Endothelial cell of umbilical vein (primary cell): Measurements from ENCODE around the gene CZIB. TPM values are rescaled to one million over a fixed set of nuclear protein-coding genes. Genes with fewer than 3 reads are reported as not detected.

Source experiments
- BruUV-seq: library from RNA; stranded (reverse); fragments of 400-500 nt; replicated peaks from 2 replicates; lab custom pipeline; 2021; lab: Mats Ljungman, UMichigan
- CTCF ChIA-PET: fragments of 300-600, 350-600 bp; sonication (Branson Sonifier 250); formaldehyde crosslinking; loops from one replicate; lab custom pipeline; 2021; ENCODE audit warnings: antibody characterized with exemption, inconsistent platforms; lab: Charles Lee
- POLR2A ChIA-PET: fragments of 300-600, 350-600 bp; sonication (Branson Sonifier 250); formaldehyde crosslinking; loops from one replicate; lab custom pipeline; 2021; ENCODE audit warnings: antibody characterized with exemption, inconsistent platforms; lab: Charles Lee
- DNase-seq: peaks from one replicate; pipeline ENCODE4 v3.0.0-alpha.2; 2011; ENCODE audit warnings: low read depth, low spot score
- FAIRE-seq: peaks from 2 replicates; lab custom pipeline; 2011; peaks lifted over from hg19 to GRCh38; lab: Jason Lieb, UNC
- H2AFZ ChIP-seq: 2 replicates; pipeline ENCODE4 v1.6.0; 2012; ENCODE audit warnings: low read depth, low read length, control low read depth, inconsistent platforms
- H3K27ac ChIP-seq: 2 replicates; pipeline ENCODE4 v1.5.1; 2011; ENCODE audit warnings: low read depth, mild to moderate bottlenecking, control low read depth, low read length, moderate library complexity; ENCODE audit not compliant: insufficient read depth
- H3K27me3 ChIP-seq, 2 experiments: 2 replicates each; pipeline versions ENCODE4 v1.6.0 to v1.6.1; 2011; ENCODE audit warnings: low read length in 2 of 2, mixed read lengths in 1 of 2; ENCODE audit not compliant: control insufficient read depth in 2 of 2, insufficient read depth in 2 of 2
- H3K36me3 ChIP-seq, 2 experiments: 2 replicates in 1 of 2; 3 replicates in 1 of 2; pipeline ENCODE4 v1.5.1; 2011; ENCODE audit warnings: low read length in 2 of 2, mild to moderate bottlenecking in 1 of 2, moderate library complexity in 1 of 2; ENCODE audit not compliant: control insufficient read depth in 2 of 2, insufficient read depth in 2 of 2; ENCODE audit errors: extremely low read depth in 1 of 2
- H3K4me1 ChIP-seq: 3 replicates; pipeline ENCODE4 v1.5.1; 2011; ENCODE audit warnings: mild to moderate bottlenecking, low read length; ENCODE audit not compliant: control insufficient read depth, insufficient read depth; ENCODE audit errors: extremely low read depth
- H3K4me2 ChIP-seq: 2 replicates; pipeline ENCODE4 v1.6.1; 2011; ENCODE audit warnings: low read length, control low read depth, mixed read lengths; ENCODE audit not compliant: insufficient read depth
- H3K4me3 ChIP-seq, 3 experiments: fragments of 200-600 bp in 1 of 3; sonication (generic), shearing (Covaris generic) in 1 of 3; replicated peaks in 1 of 3; 2 replicates each; pipeline ENCODE4 v1.5.1; 2011 to 2016; ENCODE audit warnings: control low read depth in 3 of 3, low read length in 3 of 3, mild to moderate bottlenecking in 2 of 3, inconsistent platforms in 1 of 3, low read depth in 1 of 3, moderate library complexity in 1 of 3; ENCODE audit not compliant: insufficient read depth in 1 of 3
- H3K79me2 ChIP-seq: 2 replicates; pipeline ENCODE4 v1.6.0; 2012; ENCODE audit warnings: low read length, inconsistent platforms; ENCODE audit not compliant: control insufficient read depth, insufficient read depth
- H3K9ac ChIP-seq: replicated peaks from 2 replicates; pipeline ENCODE3; 2011; ENCODE audit warnings: low read length, control low read depth; ENCODE audit not compliant: insufficient read depth; ENCODE audit errors: extremely low read depth
- H3K9me1 ChIP-seq: replicated peaks from 3 replicates; pipeline ENCODE4 v1.6.0; 2011; ENCODE audit warnings: mild to moderate bottlenecking, low read length; ENCODE audit not compliant: control insufficient read depth, insufficient read depth; ENCODE audit errors: extremely low read depth
- H3K9me3 ChIP-seq: replicated peaks from 2 replicates; pipeline ENCODE4 v1.5.1; 2012; ENCODE audit warnings: low read length, inconsistent platforms; ENCODE audit not compliant: control insufficient read depth, insufficient read depth
- H4K20me1 ChIP-seq: replicated peaks from 2 replicates; pipeline ENCODE3; 2011; ENCODE audit warnings: mild to moderate bottlenecking, low read length; ENCODE audit not compliant: control insufficient read depth, insufficient read depth; ENCODE audit errors: extremely low read depth
- CTCF ChIP-seq, 2 donors: IDR thresholded peaks; 1 replicate in 1 of 2; 2 replicates in 1 of 2; pipeline ENCODE4 v1.5.1; 2011; ENCODE audit warnings: low read length in 2 of 2, mild to moderate bottlenecking in 2 of 2, moderate library complexity in 2 of 2, control low read depth in 1 of 2, inconsistent platforms in 1 of 2, low read depth in 1 of 2; ENCODE audit not compliant: insufficient read depth in 1 of 2; ENCODE audit errors: extremely low read depth in 1 of 2
- EZH2 ChIP-seq: IDR thresholded peaks from 2 replicates; pipeline ENCODE4 v1.6.1; 2012; ENCODE audit warnings: borderline replicate concordance, low read depth, mild to moderate bottlenecking, moderate library complexity, low read length, inconsistent platforms; ENCODE audit not compliant: severe bottlenecking
- FOS ChIP-seq: IDR thresholded peaks from 2 replicates; pipeline ENCODE4 v1.6.1; 2011; ENCODE audit warnings: mild to moderate bottlenecking, low read length, moderate library complexity, borderline replicate concordance; ENCODE audit not compliant: insufficient read depth
- GATA2 ChIP-seq: IDR thresholded peaks from 2 replicates; pipeline ENCODE4 v1.7.0; 2011; ENCODE audit warnings: low read depth, mild to moderate bottlenecking, moderate library complexity, mixed read lengths, low read length; ENCODE audit not compliant: insufficient read length, insufficient read depth
- JUN ChIP-seq: IDR thresholded peaks from 2 replicates; pipeline ENCODE4 v1.6.1; 2011; ENCODE audit warnings: borderline replicate concordance, low read depth; ENCODE audit not compliant: insufficient read length, insufficient read depth
- MAX ChIP-seq: IDR thresholded peaks from 2 replicates; pipeline ENCODE4 v1.6.1; 2011; ENCODE audit not compliant: insufficient read depth, insufficient read length
- MYC ChIP-seq: IDR thresholded peaks from one replicate; pipeline ENCODE4 v1.6.1; 2011; ENCODE audit warnings: mild to moderate bottlenecking, low read depth, low read length
- POLR2A ChIP-seq: IDR thresholded peaks from 2 replicates; pipeline ENCODE4 v1.6.1; 2012; ENCODE audit warnings: low read depth, mild to moderate bottlenecking, control low read depth, low read length
- POLR2AphosphoS5 ChIP-seq: IDR thresholded peaks from 2 replicates; pipeline ENCODE4 v1.6.1; 2012; ENCODE audit warnings: low read depth, mild to moderate bottlenecking, control low read depth, low read length, moderate library complexity; ENCODE audit not compliant: insufficient read depth
- dilution Hi-C: fragments of 300-500 bp; cut with MboI; formaldehyde crosslinking; loops from one replicate; pipeline ENCODE4 v1.15.0; 2019; ENCODE audit warnings: low sequenced_read_pairs; ENCODE audit not compliant: extremely low pct_ligation_motif_present
- intact Hi-C: fragments of 100-400 bp; cut with micrococcal nuclease; formaldehyde crosslinking; loops from one replicate; pipeline ENCODE4 v1.10.0; 2022
- polyA plus RNA-seq, 4 experiments: library from polyadenylated mRNA; depleted of rRNA in 3 of 4; stranded (reverse) in 3 of 4; unstranded in 1 of 4; fragments of >200 nt; gene quantifications; 2 replicates each; pipeline versions ENCODE4 v1.2.1 to v1.2.3, GENCODE V29; 2011 to 2012; ENCODE audit warnings: missing spikeins in 1 of 4
- total RNA-seq: library from RNA; stranded (reverse); gene quantifications from 2 replicates; pipeline ENCODE4 v1.2.3, GENCODE V29; 2021

CZIB gene
- total and polyA plus RNA-seq, 2 donors (not counting 3 experiments of a cell fraction or from before 2014, with no cell fraction given) = 60.1 to 65.9 TPM

- Histone ChIP-seq H3K27ac (no peak overlapping the region), H3K36me3 (peaks cover 16 to 19% of the 10 kb centered on the region in 2 experiments), H3K9ac (no peak overlapping the region), H3K9me3 (no peaks in the 10 kb centered on the region), H3K27me3 (no peaks in the 10 kb centered on the region), H4K20me1 (no peaks in the 10 kb centered on the region), H3K9me1 (no peaks in the 10 kb centered on the region), H3K4me1 (no peaks in the 10 kb centered on the region), H3K4me3 (no peak overlapping the region), H3K4me2 (no peak overlapping the region), H3K79me2 (no peaks in the 10 kb centered on the region), H2AFZ (no peak overlapping the region)
- no peak for FAIRE-seq
- intact Hi-C loops (no loop called here), dilution Hi-C loops (no loop called here)
- ChIA-PET CTCF (interaction anchor here (1.4 kb wide), 1 partner anchor 132 kb away, joined by 3 read pairs; no protein-coding TSS in a partner anchor), POLR2A (no interaction called here)
- no TSS peak for BruUV-seq
- no peak for TF ChIP-seq FOS
- no peak for DNase-seq
Observed at GRCh38 chr1:53262000-53262399, 41.6 kb upstream of the CZIB start.

GRCh38 chr1:53260631-53261247 lies 40.3 kb upstream of the CZIB start:
- DNase-seq = no peak
- H3K4me1 ChIP-seq = no peaks in the 10 kb centered on the region
- dilution Hi-C loops (no loop called here), intact Hi-C loops (no loop called here)
- TF ChIP-seq MAX (no peak), POLR2AphosphoS5 (no peak), JUN (no peak), POLR2A (no peak), CTCF (IDR thresholded peaks at IDR 0.05; ENCODE audit: extremely low read depth in 1 of 2, insufficient read depth in 1 of 2, low read depth in 1 of 2, low read length in 2 of 2) (no peak), MYC (no peak), GATA2 (no peak), FOS (no peak), EZH2 (no peak)
- H3K79me2 ChIP-seq = no peaks in the 10 kb centered on the region
- ChIA-PET CTCF (interaction anchor here (1.4 kb wide), 1 partner anchor 133 kb away, joined by 3 read pairs; no protein-coding TSS in a partner anchor), POLR2A (no interaction called here)
- H2AFZ ChIP-seq = no peak overlapping the region
- H3K9ac ChIP-seq = no peak overlapping the region
- H3K9me1 ChIP-seq = no peaks in the 10 kb centered on the region
- H3K27ac ChIP-seq = no peak overlapping the region
- no TSS peak for BruUV-seq
- no peak overlapping the region for H3K4me2 ChIP-seq
- no peaks in the 10 kb centered on the region for H4K20me1 ChIP-seq
- no peaks in the 10 kb centered on the region for H3K27me3 ChIP-seq
- H3K4me3 ChIP-seq = no peak overlapping the region
- no peak for FAIRE-seq
- no peaks in the 10 kb centered on the region for H3K9me3 ChIP-seq
- H3K36me3 ChIP-seq = peaks cover 16 to 25% of the 10 kb centered on the region in 2 experiments
